ENCODE results near the gene UBP1. TPM values are rescaled to one million over a fixed set of nuclear protein-coding genes. Genes with fewer than 3 reads are reported as not detected.

UBP1 gene
- total RNA-seq, 1 experiment from 2014 or later: 69.5 TPM

GRCh38 chr3:33395900-33396299 lies 44.3 kb downstream of the UBP1 start:
- BruUV-seq (replicated peaks): no TSS peak
- Histone ChIP-seq H3K4me2 (ENCODE audit: low read length) (no peak overlapping the region), H3K9me3 (ENCODE audit: control insufficient read depth in 1 of 2, insufficient read depth in 1 of 2, low read depth in 1 of 2, low read length in 2 of 2) (no peaks in the 10 kb centered on the region), H3K9me2 (ENCODE audit: insufficient read depth) (no peaks in the 10 kb centered on the region), H3K4me3 (replicated peaks in 1 of 2; ENCODE audit: low read depth in 1 of 2, low read length in 2 of 2) (no peak overlapping the region), H3K79me2 (ENCODE audit: insufficient read depth, low read length) (no peaks in the 10 kb centered on the region; the same call in 1 of the 2 replicates), H4K20me1 (ENCODE audit: insufficient read depth) (peaks cover 22% of the 10 kb centered on the region), H3K36me3 (ENCODE audit: control insufficient read depth in 1 of 2, insufficient read depth in 2 of 2, low read length in 2 of 2) (peaks cover 48 to 57% of the 10 kb centered on the region in 2 experiments; a peak in 3 of 4 replicates), H3K9ac (ENCODE audit: low read length) (no peak overlapping the region), H3K27ac (ENCODE audit: low read depth, low read length) (no peak overlapping the region), H3K27me3 (ENCODE audit: insufficient read depth, low read length) (no peaks in the 10 kb centered on the region), H2AFZ (ENCODE audit: low read depth, low read length, poor library complexity, severe bottlenecking) (no peak overlapping the region), H3K4me1 (ENCODE audit: control insufficient read depth in 1 of 2, insufficient read depth in 2 of 2, low read length in 2 of 2) (peaks cover 19 to 20% of the 10 kb centered on the region in 2 experiments)
- ATAC-seq: no peak
- ChIA-PET POLR2A (no interaction called here), CTCF (interaction anchor here (1.4 to 1.9 kb wide), 2 partner anchors 23 to 391 kb away, joined by 5 to 9 read pairs; no protein-coding TSS in a partner anchor), RAD21 (ENCODE audit: low non-redundant PET in 1 of 2, low total read pairs in 2 of 2, uncharacterized antibody in 2 of 2, unreplicated experiment in 2 of 2) (no interaction called here)
- DNase-seq (ENCODE audit: low read depth, low spot score): no peak
- intact Hi-C loops (cut with micrococcal nuclease): loop anchor here (10.0 kb wide), 1 partner anchor 379 kb away; no protein-coding TSS in a partner anchor
- TF ChIP-seq ATF3 (IDR thresholded peaks at IDR 0.05): no peak
- TF ChIP-seq POLR2AphosphoS5 (IDR thresholded peaks at IDR 0.05; ENCODE audit: low read depth, low read length): no peak
- TF ChIP-seq EGR1 (IDR thresholded peaks at IDR 0.05; ENCODE audit: low read depth): no peak

GRCh38 chr3:33394403-33395054 lies 45.7 kb downstream of the UBP1 start:
- Histone ChIP-seq H3K79me2 (ENCODE audit: insufficient read depth, low read length) (no peaks in the 10 kb centered on the region; the same call in 1 of the 2 replicates), H3K27ac (ENCODE audit: low read depth, low read length) (no peak overlapping the region), H2AFZ (ENCODE audit: low read depth, low read length, poor library complexity, severe bottlenecking) (no peak overlapping the region), H3K36me3 (ENCODE audit: control insufficient read depth in 1 of 2, insufficient read depth in 2 of 2, low read length in 2 of 2) (peaks cover 41 to 58% of the 10 kb centered on the region in 2 experiments; a peak in 3 of 4 replicates), H3K4me3 (replicated peaks in 1 of 2; ENCODE audit: low read depth in 1 of 2, low read length in 2 of 2) (no peak overlapping the region), H3K4me1 (ENCODE audit: control insufficient read depth in 1 of 2, insufficient read depth in 2 of 2, low read length in 2 of 2) (peaks cover 19 to 20% of the 10 kb centered on the region in 2 experiments), H3K9me3 (ENCODE audit: control insufficient read depth in 1 of 2, insufficient read depth in 1 of 2, low read depth in 1 of 2, low read length in 2 of 2) (no peaks in the 10 kb centered on the region), H3K9me2 (ENCODE audit: insufficient read depth) (no peaks in the 10 kb centered on the region), H4K20me1 (ENCODE audit: insufficient read depth) (peaks cover 19% of the 10 kb centered on the region), H3K4me2 (ENCODE audit: low read length) (no peak overlapping the region), H3K27me3 (ENCODE audit: insufficient read depth, low read length) (no peaks in the 10 kb centered on the region), H3K9ac (ENCODE audit: low read length) (no peak overlapping the region)
- ATAC-seq (no peak), DNase-seq (ENCODE audit: low read depth, low spot score) (no peak)
- ChIA-PET RAD21 (ENCODE audit: low non-redundant PET in 1 of 2, low total read pairs in 2 of 2, uncharacterized antibody in 2 of 2, unreplicated experiment in 2 of 2) (no interaction called here), CTCF (interaction anchor here (1.4 to 1.9 kb wide), 2 partner anchors 22 to 393 kb away, joined by 5 to 9 read pairs; no protein-coding TSS in a partner anchor), POLR2A (interaction anchor here (0.7 kb wide), 1 partner anchor 10 kb away, joined by 3 read pairs; no protein-coding TSS in a partner anchor)
- TF ChIP-seq POLR2AphosphoS5 (IDR thresholded peaks at IDR 0.05; ENCODE audit: low read depth, low read length) (no peak), EGR1 (IDR thresholded peaks at IDR 0.05; ENCODE audit: low read depth) (no peak), YY1 (IDR thresholded peaks at IDR 0.05; ENCODE audit: extremely low read depth, insufficient replicate concordance, low read depth, low read length) (no peak), MAX (IDR thresholded peaks at IDR 0.05) (no peak)
- intact Hi-C loops (cut with micrococcal nuclease): loop anchor here (10.0 kb wide), 1 partner anchor 380 kb away; no protein-coding TSS in a partner anchor
- BruUV-seq (replicated peaks): no TSS peak
